ENCODE data around the gene CCND1.

The CCND1 gene

GRCh38 chr11:69639831-69640230 lies 1.1 kb upstream of the CCND1 start:
- TF ChIP-seq, protein P1, sequence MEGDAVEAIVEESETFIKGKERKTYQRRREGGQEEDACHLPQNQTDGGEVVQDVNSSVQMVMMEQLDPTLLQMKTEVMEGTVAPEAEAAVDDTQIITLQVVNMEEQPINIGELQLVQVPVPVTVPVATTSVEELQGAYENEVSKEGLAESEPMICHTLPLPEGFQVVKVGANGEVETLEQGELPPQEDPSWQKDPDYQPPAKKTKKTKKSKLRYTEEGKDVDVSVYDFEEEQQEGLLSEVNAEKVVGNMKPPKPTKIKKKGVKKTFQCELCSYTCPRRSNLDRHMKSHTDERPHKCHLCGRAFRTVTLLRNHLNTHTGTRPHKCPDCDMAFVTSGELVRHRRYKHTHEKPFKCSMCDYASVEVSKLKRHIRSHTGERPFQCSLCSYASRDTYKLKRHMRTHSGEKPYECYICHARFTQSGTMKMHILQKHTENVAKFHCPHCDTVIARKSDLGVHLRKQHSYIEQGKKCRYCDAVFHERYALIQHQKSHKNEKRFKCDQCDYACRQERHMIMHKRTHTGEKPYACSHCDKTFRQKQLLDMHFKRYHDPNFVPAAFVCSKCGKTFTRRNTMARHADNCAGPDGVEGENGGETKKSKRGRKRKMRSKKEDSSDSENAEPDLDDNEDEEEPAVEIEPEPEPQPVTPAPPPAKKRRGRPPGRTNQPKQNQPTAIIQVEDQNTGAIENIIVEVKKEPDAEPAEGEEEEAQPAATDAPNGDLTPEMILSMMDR (IDR thresholded peaks at IDR 0.05; ENCODE audit: poor library complexity, severe bottlenecking): no peak
- peaks cover 19% of the 10 kb centered on the region for H3K36me3 ChIP-seq (ENCODE audit: low read depth)
- H3K4me1 ChIP-seq (ENCODE audit: insufficient read depth, poor library complexity, severe bottlenecking): peaks cover 9% of the 10 kb centered on the region
- no peak for DNase-seq (ENCODE audit: low spot score)
- peak overlapping the region; percentile 89 for H3K27ac ChIP-seq (ENCODE audit: poor library complexity, severe bottlenecking)
- no peaks in the 10 kb centered on the region for H3K9me3 ChIP-seq (ENCODE audit: severe bottlenecking)
- no peaks in the 10 kb centered on the region for H3K27me3 ChIP-seq (ENCODE audit: insufficient read depth, poor library complexity, severe bottlenecking)
- peak overlapping the region; percentile 88 for H3K4me3 ChIP-seq (ENCODE audit: severe bottlenecking)
- no peak for ATAC-seq (ENCODE audit: low read depth)

- peaks cover 25% of the 10 kb centered on the region for H3K36me3 ChIP-seq (ENCODE audit: low read depth)
- H3K27me3 ChIP-seq (ENCODE audit: insufficient read depth, poor library complexity, severe bottlenecking): no peaks in the 10 kb centered on the region
- TF ChIP-seq, protein P1 (IDR thresholded peaks at IDR 0.05; ENCODE audit: poor library complexity, severe bottlenecking): no peak
- peak overlapping the region; percentile 89 for H3K27ac ChIP-seq (ENCODE audit: poor library complexity, severe bottlenecking)
- no peaks in the 10 kb centered on the region for H3K9me3 ChIP-seq (ENCODE audit: severe bottlenecking)
- ATAC-seq (ENCODE audit: low read depth): no peak
- DNase-seq (ENCODE audit: low spot score): peak; percentile 45
- peaks cover 9% of the 10 kb centered on the region for H3K4me1 ChIP-seq (ENCODE audit: insufficient read depth, poor library complexity, severe bottlenecking)
- H3K4me3 ChIP-seq (ENCODE audit: severe bottlenecking): peak overlapping the region; percentile 88
Observed at GRCh38 chr11:69640260-69640994, 529 bp upstream of the CCND1 start.

DNA sequence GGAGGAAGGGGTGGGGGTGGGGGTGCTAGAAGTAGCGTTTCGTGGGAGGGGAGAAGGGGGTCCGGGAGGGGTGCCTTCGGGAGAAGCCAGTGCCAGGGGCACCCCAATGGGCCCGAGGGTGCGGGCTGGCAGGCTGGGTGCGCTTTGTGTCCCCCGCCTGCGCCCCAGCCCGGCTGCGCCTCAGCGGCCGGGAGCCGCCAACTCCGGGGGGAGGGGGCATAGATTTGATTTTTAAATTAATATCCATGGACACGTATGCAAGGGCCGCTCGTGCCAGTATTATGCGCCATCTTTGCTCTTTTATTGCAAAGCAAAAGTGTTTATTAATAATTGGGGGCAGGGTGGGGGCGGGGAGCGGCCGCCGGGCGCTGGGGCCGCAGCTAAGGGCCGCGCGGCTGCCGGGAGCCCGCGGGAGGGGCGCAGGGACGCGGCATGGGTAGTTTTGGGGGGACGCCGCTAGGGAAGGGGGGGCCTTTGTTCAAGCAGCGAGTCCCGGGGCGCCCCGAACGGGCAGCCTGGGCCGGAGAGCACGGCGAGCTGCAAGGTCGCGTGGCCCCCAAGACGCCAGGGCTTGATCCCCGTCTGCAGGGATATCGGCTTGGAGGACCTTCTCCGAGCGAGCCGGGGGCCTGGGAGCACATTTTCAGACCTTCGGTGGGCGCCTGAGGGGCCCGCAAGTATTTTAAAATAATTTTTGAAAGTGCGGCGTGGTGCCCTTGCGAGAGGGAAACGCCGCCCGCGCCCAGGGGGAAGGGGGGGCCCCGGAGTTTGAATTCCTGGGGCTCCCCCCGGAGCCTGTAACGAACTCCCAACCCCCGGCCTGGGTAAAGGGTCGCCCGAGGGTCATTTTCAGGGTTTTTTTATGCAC lies 959 bp downstream of the CCND1 start:
- H3K9me3 ChIP-seq (ENCODE audit: severe bottlenecking): no peaks in the 10 kb centered on the region
- TF ChIP-seq, protein P1 (IDR thresholded peaks at IDR 0.05; ENCODE audit: poor library complexity, severe bottlenecking): no peak
- no peaks in the 10 kb centered on the region for H3K27me3 ChIP-seq (ENCODE audit: insufficient read depth, poor library complexity, severe bottlenecking)
- H3K4me1 ChIP-seq (ENCODE audit: insufficient read depth, poor library complexity, severe bottlenecking): peaks cover 9% of the 10 kb centered on the region
- peak overlapping the region; percentile 88 for H3K4me3 ChIP-seq (ENCODE audit: severe bottlenecking)
- peak overlapping the region; percentile 89 for H3K27ac ChIP-seq (ENCODE audit: poor library complexity, severe bottlenecking)
- peak; percentile 48 for DNase-seq (ENCODE audit: low spot score)
- peaks cover 40% of the 10 kb centered on the region for H3K36me3 ChIP-seq (ENCODE audit: low read depth)
- ATAC-seq (ENCODE audit: low read depth): no peak

GRCh38 chr11:69642549-69642912 lies 1.6 kb downstream of the CCND1 start:
- ATAC-seq (ENCODE audit: low read depth) (no peak), DNase-seq (ENCODE audit: low spot score) (peak; percentile 38)
- Histone ChIP-seq H3K27ac (ENCODE audit: poor library complexity, severe bottlenecking) (peak overlapping the region; percentile 89), H3K4me3 (ENCODE audit: severe bottlenecking) (peak overlapping the region; percentile 88), H3K36me3 (ENCODE audit: low read depth) (peaks cover 46% of the 10 kb centered on the region), H3K27me3 (ENCODE audit: insufficient read depth, poor library complexity, severe bottlenecking) (no peaks in the 10 kb centered on the region), H3K4me1 (ENCODE audit: insufficient read depth, poor library complexity, severe bottlenecking) (peaks cover 9% of the 10 kb centered on the region), H3K9me3 (ENCODE audit: severe bottlenecking) (no peaks in the 10 kb centered on the region)
- TF ChIP-seq, protein P1 (IDR thresholded peaks at IDR 0.05; ENCODE audit: poor library complexity, severe bottlenecking): no peak
